Measurements from ENCODE around the gene OR6Y1.

Gene OR6Y1

DNA sequence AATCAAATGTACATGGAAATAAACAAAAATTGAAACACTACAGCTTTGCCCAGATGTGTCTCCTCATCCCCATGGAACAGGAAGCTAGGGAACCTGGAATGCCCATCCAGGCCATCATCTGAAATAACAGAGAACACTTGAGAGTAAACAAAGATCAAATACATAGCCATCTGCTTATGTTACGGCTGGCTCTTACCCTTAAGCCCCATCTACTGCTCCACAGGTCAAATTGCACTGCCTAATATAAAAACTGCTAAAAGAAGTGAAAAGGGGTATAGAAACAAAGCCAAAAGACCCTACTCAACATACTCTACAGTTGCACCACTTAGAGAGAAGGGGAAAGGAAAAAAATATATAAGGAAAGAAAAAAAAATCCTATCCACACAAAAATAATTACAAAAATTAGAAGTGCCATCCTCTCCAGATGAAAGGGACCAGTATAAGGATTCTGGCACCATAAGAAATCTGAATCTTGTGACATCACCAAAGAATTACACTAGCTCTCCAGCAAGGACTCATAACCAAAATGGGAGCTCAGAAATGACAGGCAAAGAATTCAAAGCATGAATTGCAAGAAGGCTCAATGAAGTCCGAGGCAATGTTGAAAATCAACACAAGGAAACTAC, 26.9 kb downstream of the OR6Y1 start:
- H3K27ac ChIP-seq = no peak overlapping the region
- TF ChIP-seq CTCF (conservative IDR thresholded peaks at IDR 0.05) = peak; percentile 68
- no peak for TF ChIP-seq ZFX (IDR thresholded peaks at IDR 0.05)

- TF ChIP-seq CTCF (conservative IDR thresholded peaks at IDR 0.05) (no peak), ZFX (IDR thresholded peaks at IDR 0.05) (no peak)
- no peak overlapping the region for H3K27ac ChIP-seq
Measured at GRCh38 chr1:158521666-158522058, 32.5 kb downstream of the OR6Y1 start.

DNA sequence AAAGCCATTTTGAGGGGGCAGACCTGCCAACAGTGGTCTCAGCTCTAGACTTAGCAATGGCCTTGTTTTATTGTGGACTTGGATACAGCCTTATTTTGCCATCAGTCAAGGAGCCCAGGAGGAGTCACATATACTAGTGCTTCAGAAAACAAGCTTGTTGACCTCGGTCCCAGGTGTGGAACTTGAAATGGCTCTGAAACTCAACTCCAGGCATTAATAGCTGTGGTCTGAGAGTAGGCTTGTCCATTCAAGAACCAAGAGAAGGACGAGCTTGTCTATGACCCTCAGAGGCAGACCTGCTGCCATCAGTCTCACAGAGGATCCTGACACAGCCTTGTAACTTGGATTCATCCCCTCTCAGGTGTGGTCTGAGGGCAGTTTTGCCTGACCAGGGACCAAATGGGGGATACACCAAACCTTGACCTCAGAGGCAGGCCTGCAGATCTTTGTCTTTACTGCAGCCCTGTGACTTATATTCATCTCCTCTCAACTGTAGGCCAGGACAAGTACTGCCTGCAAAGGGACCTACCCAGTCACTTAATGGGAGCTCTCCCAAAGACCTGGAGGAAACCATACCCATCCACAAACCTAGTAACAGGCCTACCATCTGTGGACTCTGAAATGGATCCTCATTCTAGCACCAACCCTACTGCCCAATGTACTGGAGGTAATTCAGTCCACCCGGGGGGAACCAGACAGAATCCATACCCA, 33.1 kb downstream of the OR6Y1 start:
- no peak for TF ChIP-seq ZFX (IDR thresholded peaks at IDR 0.05)
- TF ChIP-seq CTCF (conservative IDR thresholded peaks at IDR 0.05) = no peak
- H3K27ac ChIP-seq = no peak overlapping the region

DNA sequence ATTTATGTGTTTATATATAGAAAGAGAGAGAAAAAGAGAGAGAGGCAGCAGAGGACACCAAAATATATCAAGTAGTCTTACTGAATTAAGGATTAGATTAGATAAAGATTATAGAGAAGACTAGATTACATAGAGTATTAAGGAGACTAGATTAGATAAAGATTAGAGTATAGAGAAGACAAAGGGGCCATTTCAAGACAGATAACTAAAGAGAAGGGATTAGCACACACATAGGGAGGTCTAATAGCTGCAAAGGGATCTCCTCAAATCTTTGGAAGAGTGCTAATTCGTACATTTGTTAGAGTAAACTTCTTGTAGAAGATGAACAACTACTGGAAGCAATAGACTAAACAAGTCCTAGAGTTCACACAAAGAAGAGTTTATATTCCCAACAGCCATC, 34.2 kb downstream of the OR6Y1 start:
- TF ChIP-seq ZFX (IDR thresholded peaks at IDR 0.05) (no peak), CTCF (conservative IDR thresholded peaks at IDR 0.05) (no peak)
- H3K27ac ChIP-seq = no peak overlapping the region

DNA sequence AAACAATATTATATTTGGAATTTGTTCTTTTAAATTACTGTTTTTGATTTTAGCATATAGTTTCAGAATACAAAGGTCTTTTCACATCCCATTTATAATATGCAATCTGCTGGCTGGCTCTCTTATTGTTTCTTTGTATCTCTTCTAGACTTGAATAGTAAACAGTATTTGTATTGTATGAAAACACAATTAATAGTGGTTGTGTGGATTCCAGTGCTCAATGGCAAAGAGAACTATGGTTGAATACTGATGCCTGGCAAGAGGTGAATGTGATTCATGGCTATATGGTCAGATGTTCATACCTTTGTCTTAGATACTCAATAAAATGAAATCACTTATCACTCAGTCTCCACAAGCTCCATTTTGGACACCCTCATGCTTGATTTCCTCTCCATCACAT, 37.2 kb downstream of the OR6Y1 start:
- TF ChIP-seq ZFX (IDR thresholded peaks at IDR 0.05) = no peak
- no peak overlapping the region for H3K27ac ChIP-seq

DNA sequence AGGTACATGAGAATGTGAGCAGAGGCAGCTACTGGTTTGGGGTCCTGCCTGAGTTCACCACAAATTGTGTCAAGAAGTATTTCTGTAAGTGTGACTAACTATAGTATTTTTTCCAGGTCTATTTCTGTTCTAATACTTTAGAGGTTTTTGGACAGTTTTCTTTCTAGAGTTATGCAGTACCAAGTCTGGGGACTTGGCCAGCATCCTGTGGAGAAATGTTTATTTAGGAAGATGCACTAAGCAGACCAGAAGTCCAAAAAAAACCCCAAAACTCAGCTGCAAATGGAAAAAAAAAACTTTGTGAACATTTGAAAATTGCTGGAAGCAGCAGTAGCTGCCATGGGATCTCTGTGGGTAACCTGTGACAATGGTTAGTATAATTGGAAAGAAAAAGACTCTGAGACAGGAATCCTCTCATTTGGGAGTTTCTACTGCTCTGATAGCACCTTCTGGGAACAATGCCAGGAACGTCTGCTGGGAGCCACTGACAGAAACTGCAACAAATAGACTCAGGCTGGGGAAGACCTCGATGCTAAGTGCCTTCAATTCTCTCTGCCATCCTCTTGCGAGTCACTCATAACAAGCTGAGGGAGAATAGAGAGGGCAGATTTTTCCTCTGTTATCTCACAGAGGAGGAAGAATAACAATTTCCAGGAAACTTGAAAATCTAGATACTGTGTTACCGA, 44.6 kb downstream of the OR6Y1 start:
- H3K27ac ChIP-seq = no peak overlapping the region
- TF ChIP-seq CTCF (conservative IDR thresholded peaks at IDR 0.05) (no peak), ZFX (IDR thresholded peaks at IDR 0.05) (no peak)

DNA sequence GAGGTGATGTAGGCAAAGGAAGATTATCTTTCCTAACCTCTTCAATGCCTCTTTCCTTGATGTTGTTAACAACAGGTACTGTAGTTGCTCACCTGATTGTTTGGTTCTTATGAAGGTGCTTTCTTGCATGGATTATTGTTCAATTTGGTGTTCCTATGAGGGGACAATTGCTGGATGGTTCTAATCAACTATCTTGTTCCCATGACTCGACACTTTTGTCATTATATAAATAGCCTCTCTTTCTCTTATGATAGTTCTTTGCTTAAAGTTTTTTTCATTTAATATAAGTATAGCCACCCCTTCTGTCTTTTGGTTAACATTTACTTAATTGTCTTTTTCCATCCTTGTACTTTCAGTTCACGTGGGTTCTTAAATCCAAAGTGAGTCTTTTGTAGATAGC, 46.7 kb downstream of the OR6Y1 start:
- TF ChIP-seq CTCF (conservative IDR thresholded peaks at IDR 0.05) (no peak), ZFX (IDR thresholded peaks at IDR 0.05) (no peak)
- no peak overlapping the region for H3K27ac ChIP-seq

Data from C4-2B (cell line).